HG02610 (cell line): Measurements from ENCODE around the gene RPL7A.
A peak's percentile ranks its signal among the peaks of the same experiment; 100 is the strongest.
"Not testable (repeated sequence)": the region's sequence is repeated elsewhere in the genome, so short reads cannot be mapped to it uniquely, and the experiment has no call there.

Source experiments
- ATAC-seq: cut with Tn5 transposase; IDR thresholded peaks from one replicate; pipeline ENCODE4 v1.9.1; 2021; ENCODE audit warnings: mild to moderate bottlenecking, moderate library complexity; ENCODE audit not compliant: unreplicated experiment

RPL7A gene

GRCh38 chr9:133366435-133366834 lies 18.4 kb downstream of the RPL7A start:
- no peak for ATAC-seq

DNA sequence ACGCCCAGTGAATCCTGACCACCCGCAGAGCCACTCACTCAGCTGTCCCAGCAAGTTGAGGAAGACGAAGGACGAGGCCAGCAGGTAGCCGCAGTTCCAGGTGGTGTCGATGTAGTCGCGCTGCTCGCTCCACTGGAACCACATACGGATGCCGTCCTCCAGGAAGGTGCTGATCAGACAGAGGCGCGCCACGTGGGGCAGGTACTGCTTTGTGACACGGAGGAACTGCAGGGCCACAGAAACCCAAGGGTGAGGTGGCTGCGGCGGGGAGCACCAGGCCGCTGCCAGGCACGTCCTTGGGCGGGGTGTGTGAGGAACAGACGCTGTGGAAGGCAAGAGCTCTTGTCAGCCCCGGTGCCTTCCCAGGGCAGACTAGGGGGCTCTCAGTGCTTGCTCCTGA lies 19.2 kb downstream of the RPL7A start:
- no peak for ATAC-seq

- ATAC-seq, result no peak
Measured at GRCh38 chr9:133367778-133368177, 19.8 kb downstream of the RPL7A start.

DNA sequence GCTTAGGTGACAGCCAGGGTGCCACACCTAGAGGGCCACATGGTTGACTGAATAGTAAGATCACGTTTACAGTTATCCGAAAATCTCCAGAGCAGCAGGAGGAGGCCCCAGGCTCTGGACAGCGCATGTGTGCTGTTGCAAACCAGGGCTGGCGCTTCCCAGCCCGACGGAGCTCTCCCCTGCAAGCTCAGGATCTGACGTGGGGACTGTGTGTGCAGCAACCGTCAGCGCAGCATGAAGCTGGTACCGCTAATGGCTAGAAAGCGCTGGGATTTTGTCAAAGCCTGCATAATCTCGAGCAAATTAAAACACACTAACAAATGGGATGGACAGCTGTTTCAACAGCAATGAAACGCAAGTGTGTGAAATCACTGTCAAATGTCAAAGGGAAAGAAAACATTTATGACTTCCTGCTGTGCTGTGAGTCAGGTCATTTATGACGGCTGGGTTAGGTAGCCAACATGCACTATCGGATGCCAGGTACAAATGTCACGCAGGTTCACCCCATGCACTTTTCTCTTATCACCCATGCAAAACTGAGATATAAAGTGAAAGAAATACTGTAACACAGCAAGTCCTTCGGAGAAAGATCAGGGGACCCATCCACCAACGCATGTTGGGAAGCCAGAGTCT lies 20.3 kb downstream of the RPL7A start:
- no peak for ATAC-seq

DNA sequence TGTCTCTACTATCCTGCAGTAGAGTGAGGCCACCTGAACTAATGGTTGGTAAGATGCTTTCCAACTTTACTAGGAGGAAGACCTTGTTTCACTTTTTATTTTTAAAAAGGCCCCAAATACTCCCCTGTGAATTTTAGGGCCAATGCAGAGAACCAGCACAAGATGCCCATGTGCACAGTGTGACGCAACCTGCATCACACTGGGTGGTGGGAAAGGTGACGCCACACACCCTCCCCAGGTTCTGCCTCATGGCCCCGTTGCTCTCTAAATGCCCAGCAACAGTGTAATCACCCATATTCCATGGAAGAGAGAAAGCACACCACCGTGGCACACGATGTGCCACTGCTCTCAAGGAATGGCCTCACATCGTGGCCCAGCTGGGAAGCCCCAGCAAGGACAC lies 21.4 kb downstream of the RPL7A start:
- no peak for ATAC-seq

- ATAC-seq, result no peak
Measured at GRCh38 chr9:133369933-133370332, 21.9 kb downstream of the RPL7A start.

DNA sequence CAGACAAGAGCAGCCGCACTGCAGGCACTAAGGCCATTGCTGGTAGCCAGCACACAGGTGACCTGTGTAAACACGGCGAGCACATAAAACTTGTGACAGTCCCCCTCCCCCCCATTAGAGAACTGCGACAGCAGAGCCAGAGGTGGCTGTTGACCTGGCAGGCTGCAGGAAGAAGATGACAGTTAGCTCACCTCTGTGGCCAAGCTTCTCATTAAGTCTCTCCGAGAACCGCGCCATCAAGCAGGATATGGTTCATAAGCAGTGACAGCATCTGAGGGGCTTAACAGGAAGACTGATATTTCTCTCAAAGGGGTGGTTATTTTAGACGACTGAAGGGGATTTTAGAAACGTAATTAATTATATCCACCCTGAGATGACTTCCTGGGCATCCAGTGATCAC lies 22.7 kb downstream of the RPL7A start:
- ATAC-seq, result no peak

DNA sequence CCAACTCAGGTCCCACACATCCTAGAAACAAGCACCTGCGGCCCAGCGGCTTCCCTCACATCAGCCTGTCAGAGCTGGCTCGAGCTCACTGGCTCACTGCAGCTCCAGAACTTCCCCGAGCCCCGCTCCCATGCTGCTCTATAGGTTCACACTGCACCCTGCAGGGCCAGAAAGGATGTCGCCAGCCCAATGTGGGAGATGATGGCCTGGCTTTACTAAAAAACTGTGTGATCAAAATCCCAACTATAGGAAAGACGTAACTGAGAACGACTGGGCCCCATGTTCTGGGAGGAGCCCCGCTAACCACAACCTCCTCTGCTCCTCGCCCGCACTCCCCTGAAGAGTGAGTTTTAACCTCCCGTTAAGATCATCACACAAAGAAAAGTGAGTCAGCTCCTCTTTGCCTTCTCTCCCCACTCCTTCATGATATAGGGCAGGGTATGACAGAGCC lies 23.3 kb downstream of the RPL7A start:
- no peak for ATAC-seq

- ATAC-seq, result no peak
Measured at GRCh38 chr9:133372144-133372543, 24.1 kb downstream of the RPL7A start.

DNA sequence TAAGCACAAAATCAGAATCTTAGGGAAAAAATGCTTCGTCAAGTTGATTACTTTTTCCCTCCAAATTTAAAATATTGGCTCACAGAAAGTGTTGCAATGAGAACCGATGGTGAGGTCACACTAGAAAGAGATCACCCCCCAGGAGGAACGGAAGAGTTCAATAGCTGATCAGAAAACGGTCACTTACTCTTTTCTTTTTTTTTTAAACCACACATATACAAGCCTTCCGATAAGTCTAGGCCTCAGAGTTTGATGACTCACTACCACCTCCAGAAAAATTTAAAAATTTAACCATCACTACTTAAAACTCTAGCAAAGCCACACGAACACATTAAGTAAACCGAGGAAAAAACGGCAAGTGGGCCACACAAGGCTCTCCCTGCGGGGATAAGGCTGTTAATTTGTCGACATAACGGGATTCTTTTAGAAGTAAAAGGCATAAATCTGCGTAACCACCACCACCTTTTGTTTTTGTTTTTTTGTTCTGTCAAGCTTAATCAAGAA lies 26.6 kb downstream of the RPL7A start:
- no peak for ATAC-seq

DNA sequence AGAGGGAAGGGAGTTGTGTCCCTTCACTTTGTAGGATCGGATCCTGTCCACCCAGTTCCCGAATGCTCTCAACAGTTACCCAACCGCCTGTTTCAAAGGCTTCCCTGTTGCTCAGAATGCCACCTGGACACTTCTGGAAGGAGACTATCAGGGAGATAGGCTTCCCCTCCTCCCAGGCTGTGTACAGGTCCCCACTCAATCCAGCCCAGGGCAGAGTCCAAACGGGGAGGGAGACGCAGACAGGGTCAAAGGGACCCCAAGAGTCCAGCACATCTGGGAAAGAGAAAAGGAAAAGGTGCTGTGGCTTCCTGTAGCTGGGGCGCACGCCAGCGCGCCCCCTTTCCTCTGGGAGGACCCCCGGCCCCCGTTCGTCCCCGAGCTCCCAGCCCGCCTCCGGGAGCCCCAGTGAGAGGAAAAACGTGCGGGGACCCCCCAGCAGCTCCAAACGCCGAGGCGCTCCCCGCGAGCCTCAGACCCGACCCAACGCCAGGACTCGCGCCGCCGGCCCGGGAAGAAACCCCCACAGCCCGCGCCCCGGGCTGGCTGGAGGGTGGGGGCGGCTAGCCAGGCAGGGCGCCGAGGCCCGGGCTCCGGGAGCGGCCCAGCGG lies 27.2 kb downstream of the RPL7A start:
- peak; percentile 12 for ATAC-seq

DNA sequence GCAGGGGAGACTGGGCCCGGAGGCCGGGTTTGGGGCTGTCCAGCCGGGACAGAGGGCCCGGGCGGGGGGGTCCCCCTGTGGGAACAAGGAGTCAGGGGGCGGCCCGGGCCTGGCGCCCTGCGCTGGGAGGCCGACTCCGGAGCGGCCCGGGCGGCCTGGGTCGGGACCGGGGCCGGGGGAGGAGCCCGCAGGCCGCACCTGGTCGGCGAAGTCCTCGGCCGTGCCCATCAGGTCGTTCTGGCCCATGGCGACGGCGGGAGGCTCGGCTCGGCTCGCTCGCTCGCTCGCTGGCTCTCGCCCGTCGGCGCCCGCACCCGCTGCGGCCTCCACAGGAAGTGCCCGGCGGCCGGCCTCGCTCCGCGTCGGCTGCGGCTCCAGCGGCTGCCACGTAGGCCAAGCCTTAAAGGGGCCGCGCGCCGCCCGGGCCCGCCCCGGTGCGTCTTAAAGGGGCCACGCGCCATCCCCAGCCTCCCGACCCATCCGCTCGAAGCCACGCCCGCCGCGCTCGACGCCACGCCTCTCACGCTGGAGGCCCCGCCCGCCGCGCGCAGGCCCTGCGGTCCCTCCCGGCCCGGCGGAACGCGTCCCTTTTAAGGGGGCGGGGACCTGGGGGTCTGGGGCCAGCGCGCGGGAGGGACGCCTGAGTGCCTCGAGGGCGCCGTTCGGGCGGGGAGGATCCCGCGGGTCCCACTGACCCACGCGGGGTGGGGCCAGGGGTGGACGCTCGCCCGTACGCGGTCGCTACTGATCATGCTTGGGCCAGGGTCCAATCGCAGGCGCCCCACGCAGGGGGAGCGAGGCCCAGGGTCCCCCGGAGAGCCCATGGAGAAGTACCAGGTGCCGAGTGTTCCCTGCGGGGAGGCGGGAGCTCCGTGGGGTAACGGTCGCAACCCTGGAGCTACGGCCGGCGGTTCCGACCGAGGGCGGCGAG lies 28.0 kb downstream of the RPL7A start, which contains the start of the genes STKLD1 and SURF4:
STKLD1 (plus strand) TSS at position 643 of the 931 bp plus-strand sequence; CDS start at position 751, 108 bp downstream.
SURF4 (minus strand) TSS at position 337 of the 931 bp plus-strand sequence; CDS start at position 246, 91 bp downstream.
- ATAC-seq, result peak; percentile 87

- not testable (repeated sequence) for ATAC-seq
Measured at GRCh38 chr9:133377280-133377679, 29.3 kb downstream of the RPL7A start.

DNA sequence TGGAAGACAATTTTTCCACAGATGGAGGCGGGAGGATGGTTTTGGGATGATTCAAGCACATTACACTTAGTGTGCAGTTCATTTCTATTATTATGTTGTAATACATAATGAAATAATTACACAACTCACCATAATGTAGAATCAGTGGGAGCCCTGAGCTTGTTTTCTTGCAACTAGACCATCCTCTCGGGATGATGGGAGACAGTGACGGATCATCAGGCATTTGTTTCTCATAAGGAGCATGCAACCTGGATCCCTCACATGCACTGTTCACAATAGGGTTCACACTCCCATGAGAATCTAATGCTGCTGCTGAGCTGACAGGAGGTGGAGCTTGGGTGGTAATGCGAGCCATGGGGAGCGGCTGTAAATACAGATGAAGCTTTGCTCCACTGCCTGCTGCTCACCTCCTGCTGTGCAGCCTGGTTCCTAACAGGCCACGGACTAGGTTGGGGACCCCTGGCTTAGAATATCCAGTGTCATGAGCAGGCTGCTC lies 29.8 kb downstream of the RPL7A start:
- no peak for ATAC-seq

- ATAC-seq, result no peak
Measured at GRCh38 chr9:133378408-133378962, 30.5 kb downstream of the RPL7A start.

GRCh38 chr9:133379153-133380086 lies 31.4 kb downstream of the RPL7A start:
- ATAC-seq, result no peak

DNA sequence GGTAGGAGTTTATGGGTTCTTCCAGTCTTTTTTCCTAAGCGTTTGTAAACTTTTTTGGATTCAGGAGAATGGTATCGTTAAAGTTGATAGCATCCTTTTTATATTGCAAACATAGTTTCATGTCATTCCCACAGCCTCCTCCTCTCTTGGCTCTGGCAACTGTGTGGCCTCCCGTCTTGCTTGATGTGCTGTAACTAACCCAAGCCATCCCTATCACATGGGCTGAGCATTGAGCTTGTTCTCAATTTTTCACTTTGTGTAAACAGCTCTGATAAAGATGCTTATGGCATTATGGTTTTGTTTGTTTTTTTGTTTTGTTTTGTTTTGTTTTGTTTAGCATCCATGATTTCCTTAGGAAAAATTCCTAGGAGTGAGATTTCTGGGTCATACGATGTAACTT lies 32.7 kb downstream of the RPL7A start:
- no peak for ATAC-seq

DNA sequence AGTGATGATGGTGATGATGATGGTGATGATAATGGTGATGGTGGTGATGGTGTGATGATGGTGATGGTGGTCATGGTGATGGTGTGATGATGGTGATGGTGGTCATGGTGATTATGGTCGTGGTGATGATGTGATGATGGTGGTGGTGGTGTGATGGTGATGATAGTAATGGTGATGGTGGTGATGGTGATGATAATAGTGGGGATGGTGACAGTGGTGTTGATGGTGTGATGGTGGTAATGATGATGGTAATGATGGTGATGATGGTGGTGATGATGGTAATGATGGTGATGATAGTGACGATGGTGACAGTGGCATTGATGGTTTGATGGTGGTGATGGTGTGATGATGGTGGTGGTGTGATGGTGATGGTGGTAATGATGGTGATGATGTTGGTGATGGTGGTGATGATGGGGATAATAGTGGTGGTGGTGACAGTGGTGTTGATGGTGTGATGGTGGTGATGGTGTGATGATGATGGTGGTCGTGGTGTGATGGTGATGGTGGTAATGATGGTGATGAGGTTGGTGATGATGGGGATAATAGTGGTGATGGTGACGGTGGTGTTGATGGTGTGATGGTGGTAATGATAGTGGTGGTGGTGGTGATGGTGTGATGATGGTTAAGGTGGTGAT lies 34.6 kb downstream of the RPL7A start:
- ATAC-seq, result no peak

- no peak for ATAC-seq
Measured at GRCh38 chr9:133383438-133383837, 35.4 kb downstream of the RPL7A start.
